NCI-H82 treated with DMSO at 0.1 percent for 48 hours (cell line): ENCODE data around the gene CIDEB.
"Not testable (repeated sequence)": the region's sequence is repeated elsewhere in the genome, so short reads cannot be mapped to it uniquely, and the experiment has no call there.

Experiments used
- DNase-seq: peaks from one replicate; lab custom pipeline; 2025; ENCODE audit not compliant: unreplicated experiment; lab: John Stamatoyannopoulos, UW

The CIDEB gene, protein sequence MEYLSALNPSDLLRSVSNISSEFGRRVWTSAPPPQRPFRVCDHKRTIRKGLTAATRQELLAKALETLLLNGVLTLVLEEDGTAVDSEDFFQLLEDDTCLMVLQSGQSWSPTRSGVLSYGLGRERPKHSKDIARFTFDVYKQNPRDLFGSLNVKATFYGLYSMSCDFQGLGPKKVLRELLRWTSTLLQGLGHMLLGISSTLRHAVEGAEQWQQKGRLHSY

DNA sequence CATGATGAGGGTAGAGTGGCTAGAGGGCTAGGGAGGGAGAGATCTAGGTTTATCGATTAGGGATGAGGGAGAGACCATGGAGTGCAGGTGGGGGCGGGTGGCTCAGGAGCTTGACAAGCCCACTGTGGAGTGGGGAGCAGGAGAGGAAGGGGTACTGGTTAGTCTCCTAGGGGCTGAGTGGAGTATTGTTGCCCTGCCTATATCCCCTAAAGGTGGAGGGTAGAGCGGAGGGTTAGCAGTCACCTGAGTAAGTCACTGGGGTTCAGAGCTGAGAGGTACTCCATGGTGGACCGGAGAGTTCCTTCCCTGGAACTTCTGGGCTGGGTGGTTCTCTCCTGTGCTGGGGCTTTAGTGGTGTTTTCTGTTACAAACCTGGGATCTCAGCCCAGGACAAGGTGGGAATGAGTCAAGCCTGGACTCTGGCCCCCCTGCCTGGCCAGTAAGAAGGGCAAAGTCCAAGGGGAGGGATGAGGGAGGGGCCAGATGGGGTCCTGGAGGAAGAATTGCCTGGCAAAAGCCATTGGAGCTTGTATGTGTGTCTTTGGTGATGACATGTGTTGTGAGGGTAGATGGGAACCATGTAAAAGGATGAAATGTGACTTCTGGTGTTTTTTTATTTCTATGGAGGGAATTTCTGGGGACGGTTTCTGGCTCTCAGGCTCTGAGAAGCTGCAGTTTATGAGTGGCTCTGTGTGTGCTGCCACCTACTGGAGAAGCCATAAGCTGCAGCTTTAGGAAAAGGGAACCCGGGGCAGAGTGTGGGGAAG lies at the start of gene CIDEB:
Gene CIDEB (minus strand): TSS at position 403 of the 767 bp plus-strand sequence. CDS start 119 bp downstream, at position 284.
- DNase-seq = no peak

DNA sequence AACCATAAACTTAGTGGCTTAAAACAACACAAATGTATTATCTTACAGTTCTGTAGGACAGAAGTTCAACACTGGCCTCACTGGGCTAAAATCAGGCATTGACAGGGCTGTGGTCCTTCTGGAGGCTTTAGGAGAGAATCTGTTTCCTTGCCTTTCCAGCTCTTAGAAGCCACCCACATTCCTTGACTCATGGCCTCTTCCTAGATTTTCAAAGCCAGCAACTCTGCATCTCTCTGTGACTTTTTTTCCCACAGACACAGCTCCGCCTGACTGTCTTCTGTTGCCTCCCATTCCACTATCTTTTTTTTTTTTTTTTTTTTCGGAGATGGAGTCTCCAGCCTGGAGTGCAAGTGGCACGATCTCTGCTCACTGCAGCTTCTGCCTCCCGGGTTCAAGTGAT lies 48.4 kb upstream of the CIDEB start:
- DNase-seq = no peak

DNA sequence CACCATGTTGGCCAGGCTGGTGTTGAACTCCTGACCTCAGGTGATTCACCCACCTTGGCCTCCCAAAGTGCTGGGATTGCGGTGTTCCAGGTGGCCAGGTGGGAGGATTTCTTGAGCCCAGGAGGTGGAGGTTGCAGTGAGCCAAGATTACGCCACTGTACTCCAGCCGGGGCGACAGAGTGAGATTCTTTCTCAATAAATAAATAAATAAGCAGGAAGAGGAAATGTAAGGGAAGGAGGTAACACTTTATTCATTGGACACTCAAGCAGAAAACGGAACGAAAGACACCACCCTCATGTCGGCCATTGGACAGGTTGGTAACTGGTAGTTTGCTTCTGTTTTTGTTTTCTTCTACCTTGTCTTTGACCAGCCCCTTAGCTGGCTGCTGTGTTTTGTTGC lies 47.2 kb upstream of the CIDEB start:
- no peak for DNase-seq

DNA sequence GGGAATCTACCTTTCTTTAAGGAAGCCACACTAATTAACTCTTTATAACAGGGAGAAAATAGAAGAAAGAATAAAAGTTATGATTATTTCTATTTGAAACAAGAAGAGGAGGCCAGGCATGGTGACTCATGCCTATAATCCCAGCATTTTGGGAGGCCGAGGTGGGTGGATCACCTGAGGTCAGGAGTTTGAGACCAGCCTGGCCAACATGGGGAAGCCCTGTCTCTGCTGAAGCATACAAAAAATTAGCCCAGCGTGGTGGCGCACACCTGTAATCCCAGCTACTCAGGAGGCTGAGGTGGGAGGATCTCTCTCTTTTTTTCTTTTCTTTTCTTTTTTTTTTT lies 46.7 kb upstream of the CIDEB start:
- not testable (repeated sequence) for DNase-seq

DNA sequence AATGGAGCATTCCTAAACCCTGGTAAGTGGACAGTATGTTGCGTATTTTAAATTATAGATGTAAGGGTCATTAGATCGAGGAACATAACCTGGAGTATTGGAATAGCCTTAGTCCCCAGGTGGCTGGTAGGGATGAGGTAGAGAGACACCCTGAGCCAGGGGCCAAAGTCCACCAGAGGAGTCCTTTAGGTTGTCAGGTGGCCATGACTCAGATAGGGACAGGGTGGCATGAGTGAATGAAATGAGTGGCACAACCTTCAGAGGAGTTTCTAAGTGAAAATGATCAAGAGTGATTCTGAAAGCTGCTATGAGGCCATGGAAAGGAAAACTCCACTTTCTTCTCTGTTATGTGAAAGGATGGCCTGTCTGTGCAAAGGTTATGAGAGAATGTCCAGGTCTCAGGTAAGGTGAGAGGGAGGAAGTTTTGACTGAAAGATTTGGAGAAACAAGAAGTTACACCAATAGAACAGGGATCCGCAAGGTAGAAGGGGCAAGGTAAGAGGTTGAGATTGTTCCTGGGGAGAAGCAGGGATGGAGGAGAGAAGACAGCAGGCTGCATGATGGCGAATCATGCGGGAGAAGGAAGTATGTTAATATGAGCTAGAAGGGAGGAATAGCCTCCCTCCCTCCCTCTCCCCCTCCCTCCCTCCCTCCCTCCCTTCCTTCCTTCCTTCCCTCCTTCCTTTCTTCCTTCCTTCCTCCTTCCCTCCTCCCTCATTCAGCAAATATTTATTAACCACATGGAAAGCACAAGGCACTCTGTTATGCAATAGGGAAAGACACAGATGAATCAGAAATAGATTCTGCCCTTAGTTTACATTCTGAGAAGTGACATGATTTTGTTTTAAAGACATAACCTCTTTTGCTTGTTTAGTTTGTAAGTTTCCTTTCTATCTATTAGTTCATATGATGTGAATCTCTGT lies 46.0 kb upstream of the CIDEB start:
- no peak for DNase-seq

DNA sequence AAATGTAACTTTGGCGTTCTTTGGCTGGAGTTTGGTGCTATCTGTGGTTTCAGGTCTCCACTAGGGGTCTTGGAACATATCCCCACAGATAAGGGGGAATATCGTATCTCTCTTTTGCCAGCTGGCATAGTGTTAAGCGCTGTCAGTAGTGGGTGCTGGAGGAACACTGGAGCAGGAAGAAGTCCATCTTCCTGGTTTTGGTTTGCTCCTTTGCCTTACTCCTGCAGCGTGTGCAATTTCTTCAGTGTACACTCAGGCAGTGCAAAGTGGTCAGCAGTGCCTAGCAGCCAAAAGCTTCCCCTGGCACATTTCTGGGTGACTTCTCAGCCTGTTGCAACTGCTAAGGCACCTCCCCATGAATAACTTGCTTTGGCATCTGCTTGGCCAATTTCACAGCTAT lies 43.7 kb upstream of the CIDEB start:
- DNase-seq = no peak

DNA sequence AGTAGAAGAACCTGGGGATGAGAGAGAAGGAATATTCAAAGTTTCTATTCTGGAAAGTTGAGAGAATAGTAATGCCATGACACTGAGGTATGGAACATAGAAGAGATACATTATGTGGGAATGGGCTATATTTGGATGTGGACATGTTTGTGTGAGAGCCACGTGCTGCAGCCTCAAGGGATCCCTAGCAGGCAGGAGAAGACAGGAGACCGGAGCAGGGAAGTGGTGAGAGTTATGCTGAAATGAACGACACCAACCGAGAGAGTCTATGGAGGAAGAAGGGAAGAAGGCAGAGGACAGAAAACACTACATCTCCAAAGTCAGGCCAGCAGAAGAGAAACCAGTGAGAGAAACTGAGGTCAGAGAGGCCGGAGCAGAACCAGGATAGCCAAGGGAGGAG lies 42.0 kb upstream of the CIDEB start:
- DNase-seq = no peak

DNA sequence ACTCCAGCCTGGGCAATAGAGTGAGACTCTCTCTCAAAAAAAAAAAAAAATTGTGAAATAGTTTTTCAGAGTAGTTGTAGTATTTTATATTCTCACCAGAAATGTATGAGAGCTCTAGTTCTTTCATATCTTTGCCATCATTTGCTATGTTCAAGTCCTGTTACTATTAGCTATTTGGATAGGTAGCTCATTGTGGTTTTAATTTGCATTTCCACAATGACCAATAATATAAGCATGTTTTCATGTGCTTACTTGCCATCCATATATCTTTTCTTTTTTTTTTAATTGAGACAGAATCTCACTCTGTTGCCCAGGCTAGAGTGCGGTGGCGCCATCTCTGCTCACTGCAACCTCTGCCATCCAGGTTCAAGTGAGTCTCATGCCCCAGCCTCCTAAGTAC lies 40.4 kb upstream of the CIDEB start:
- DNase-seq = no peak

DNA sequence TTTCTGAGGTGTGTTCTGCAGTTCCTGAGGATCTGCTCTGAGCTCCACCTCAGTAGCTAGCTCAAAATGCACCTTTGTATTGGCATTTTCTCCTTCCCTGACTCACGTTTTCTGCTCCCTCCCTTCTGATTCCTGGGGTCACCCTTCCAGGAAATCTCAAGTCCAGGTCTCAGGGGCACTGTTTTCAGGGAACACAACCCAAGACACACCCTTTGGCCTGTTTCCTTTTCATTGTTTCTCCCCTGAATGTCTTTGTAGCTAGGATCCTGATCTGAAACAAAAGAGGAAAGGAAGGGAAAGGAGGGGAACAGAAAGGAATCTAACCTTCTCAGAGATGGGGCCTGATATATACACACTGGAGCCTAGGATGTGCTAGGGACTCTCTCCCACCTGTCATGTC lies 39.4 kb upstream of the CIDEB start:
- DNase-seq = no peak

DNA sequence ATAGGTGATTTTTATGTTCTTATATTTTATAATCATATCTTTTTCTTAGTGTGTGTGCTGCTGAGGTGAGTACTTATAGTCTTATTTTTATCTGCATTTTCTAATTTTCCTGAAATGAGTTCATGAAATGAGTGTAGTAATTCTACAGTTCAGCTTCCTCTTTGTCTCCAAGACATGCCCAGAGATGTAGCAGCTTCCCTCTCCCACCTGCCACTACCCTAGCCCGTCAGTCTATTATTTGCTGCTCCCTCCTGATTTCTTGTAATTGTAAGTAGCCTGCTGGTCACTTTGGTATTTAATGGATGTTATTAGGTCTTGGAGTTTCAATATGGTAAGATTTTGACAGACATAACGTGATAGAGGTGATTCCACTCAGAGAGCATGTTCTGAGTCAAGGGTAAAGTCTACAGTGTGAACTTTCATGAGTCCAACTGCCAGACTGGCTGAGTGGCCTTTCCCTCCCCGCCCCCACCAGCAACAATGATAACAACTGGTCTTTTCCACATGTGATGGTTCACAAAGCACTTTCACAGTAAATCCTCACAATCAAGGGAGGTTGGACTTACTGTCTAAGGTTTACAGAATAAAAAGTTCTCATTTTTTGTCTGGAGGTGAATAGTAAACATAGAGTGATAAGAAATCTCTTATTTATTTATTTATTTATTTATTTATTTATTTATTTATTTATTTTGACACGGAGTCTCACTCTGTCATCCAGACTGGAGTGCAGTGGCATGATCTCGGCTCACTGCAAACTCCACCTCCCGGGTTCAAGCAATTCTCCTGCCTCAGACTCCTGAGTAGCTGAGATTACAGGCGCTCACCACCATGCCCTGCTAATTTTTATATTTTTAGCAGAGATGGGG lies 36.3 kb upstream of the CIDEB start:
- no peak for DNase-seq

DNA sequence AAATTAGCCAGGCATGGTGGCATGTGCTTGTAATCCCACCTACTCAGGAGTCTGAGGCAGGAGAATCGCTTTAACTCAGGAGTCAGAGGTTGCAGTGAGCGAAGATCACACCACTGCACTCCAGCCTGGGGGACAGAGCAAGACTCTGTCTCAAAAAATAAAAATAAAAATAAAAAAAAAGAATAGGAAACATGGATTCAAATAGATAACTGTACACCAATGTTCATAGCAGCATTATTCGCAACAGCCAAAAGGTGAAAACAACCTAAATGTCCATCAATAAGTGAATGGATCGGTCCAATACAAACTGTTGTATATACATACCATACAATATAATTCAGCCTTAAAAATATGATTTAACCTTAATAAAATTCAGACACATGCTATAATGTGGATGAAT lies 35.1 kb upstream of the CIDEB start:
- DNase-seq = no peak

DNA sequence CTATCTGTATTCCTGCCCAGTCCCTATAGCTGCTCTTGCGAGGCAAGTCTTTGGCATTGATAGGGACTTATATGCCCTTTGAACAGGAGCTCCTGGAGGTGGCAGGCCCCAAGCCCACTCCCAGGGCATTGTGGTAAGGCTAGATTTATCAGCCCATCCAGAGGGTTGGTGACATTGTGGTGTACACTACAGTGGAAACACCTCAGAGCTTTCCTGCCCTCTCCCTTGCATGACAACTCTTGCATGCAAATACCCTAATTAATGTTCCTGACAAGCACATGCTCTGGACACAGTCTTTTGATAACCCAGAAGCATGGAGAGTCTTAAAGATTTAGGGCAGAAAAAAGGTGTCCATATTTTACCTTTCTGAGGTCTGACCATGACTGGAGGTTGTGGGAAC lies 32.8 kb upstream of the CIDEB start:
- DNase-seq = no peak

DNA sequence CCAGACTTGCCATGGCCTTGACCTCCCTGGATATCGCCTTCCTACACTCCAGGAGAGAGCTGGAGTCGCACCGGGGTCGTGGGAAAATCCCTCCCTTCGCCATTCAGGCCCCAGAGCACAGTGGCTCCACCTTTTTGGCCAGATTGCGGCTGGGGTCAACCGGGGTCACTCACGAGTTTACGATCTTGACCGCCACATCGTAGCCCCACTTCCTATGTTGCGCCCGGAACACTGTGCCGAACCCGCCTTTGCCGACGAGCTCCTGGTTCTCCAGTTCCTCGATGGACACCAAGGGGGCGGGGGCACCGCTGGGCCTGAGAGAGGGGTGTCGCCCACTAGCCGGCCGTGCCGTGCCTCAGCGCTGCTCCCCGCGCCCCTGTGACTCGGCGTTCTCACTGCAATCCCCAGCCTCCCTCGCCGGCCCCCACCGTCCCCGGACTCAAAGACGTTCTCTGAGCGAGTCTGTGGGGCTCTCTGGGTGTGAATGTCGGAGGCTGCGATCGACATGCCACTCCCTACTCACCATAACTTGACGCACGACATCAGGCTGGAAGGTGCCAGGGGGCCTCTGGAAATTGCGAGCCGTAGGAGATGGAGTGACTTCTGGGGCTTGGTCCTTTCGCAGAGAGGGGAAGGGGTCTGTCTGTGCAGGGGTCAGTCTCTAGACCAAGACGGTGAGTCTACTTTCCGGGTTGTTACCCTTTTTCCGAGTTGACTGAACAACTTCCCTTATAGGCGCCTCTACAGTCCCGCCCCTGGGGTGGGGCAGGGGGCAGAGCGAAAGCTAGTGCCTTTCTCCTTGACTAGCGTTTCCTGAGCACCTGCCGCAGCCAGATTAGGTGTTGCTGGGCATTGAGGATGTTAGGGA lies 31.7 kb upstream of the CIDEB start, which contains the start of gene RIPK3:
Gene RIPK3 (minus strand): TSS at position 708 of the 868 bp plus-strand sequence. CDS start 165 bp downstream, at position 543.
- no peak for DNase-seq

DNA sequence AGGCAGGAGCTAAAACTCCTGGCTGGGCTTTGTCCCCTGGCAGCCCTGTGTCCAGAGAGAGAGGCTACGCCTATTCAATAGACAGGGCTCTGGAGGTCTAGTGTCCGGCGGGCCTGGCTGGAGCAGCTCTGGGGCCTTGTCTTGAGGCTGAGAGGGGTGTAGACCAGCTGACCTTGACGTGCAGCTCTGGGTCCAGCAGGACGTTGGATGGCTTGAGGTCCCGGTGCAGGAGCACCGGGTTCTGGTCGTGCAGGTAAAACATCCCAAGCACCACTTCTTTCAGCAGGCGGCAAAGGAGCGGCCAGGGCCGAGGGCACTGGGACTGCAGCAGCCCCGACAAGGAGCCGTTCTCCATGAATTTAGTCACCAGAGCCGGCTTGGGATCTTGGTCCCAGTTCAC lies 31.1 kb upstream of the CIDEB start:
- DNase-seq = no peak

DNA sequence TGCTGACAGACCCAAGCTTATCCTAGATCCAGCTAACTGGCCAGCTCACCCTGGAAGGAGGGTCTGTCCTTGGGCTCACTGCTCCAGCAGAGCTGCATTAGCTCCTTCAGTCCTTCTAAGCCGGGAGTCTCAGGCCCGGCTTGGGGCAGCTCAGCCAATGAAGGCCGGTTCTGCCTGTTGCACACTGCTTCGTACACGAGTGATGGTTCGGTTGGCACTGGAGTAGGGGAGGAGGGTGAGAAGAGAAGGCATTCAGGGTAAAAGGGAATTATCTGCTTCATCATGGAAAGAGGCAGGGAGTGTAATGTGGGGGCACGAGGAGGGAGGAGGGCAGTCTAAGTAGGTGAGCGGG lies 30.0 kb upstream of the CIDEB start:
- no peak for DNase-seq

DNA sequence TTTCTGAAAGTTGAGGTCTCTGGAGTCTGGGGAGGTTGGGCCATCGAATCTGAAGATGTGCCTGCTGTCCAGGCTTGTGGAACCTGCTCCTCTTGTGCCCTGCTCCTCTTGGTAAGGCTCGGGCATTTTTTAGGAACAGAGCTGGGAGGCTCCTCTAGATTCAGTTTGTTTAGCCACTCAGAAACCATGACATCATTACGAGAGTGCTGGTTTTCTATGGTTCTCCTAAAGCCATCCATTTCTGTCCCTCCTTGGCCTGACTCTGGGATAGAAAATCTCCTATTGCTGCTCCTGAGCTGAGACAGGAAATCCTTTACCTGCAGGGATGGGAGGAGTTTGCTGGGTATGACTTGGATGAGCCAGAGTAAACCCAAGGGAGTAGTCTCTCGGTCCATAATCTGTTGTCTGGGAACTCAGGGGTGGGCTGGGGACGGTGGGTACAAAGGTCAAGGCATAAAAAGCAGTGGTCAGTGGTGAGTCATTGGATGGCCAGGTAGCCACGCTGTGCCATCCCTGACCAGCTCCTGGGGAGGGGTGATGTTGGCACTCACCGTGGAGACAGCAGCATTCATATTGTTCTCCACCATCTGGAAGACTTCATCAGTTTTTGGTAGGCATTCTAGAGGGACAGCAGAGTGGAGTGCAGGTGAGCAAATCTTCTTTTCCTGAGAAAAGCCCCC lies 29.5 kb upstream of the CIDEB start:
- no peak for DNase-seq

DNA sequence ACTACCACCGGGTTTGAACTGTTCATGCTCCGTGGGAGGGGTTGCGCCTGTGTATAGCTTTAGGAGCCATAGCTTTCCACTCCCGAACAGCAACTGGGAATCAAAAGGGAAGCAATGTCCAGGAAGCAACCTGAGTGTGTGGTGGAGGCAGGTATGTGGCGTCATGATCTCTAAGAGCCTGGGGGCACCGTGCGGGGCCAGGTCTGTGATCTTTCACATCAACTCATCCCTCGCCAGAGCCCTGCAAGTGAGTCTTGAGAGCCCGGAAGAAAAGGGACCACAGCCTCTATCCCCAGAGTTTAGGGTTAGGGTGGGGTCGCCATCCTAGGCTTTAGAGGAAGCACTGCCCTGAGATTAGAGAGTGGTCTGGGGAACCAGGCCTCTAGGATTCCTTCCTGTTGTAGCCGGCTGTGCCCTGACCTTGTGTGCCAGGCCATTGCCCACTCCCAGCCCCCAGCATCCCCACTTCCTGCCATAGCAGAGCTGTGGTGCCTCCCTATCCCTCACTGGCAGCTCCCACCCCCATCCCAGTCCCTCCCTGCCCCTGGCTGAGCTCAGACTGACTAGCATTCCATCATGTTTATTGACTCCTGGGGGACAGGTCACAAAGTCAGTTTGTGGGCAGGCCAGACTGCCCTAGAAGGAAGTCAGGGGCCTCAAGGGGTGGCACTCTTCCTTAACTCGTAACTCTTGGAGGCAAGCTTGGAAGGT lies 27.8 kb upstream of the CIDEB start:
- no peak for DNase-seq

DNA sequence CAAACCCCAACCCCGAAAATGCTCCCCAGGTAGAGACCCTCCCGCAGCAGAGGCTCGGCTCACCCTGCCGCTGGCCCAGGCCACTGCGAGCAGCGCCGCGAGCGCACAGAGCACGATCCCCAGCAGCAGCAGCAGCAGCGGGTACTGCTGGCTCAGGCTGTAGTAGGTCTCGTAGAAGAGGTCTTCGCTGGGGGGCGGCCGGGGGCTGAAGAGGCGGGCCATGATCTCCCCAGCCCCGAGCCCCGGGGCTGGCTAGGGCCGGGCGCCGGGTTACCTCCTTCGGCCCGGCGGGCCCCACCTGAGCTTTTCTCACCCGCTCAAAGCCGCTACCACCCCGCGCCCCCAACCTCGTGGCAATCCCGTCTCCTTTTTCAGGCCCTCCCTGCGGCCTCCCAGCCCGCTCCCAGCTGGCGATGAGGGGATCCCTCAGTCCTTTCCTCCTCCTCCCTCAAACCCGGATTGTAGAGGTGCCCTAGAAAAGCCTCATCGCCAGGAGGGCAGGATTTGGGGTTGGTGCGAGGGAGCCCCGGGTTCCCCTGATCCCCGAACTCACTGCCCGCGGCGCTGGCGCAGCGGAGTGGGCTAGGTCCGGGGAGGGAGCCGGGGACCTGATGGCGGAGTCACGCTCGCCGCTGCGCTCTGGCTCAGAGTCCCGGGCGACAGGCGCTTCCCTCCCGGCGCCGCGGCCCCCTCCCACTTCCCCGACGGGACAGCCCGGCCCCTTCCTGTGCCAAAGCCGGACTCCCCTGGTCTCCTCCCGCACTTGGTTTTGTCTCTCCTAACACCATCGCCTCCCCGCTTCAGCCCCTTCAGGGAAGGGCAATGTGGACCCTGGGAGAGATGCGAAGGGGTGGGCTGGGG lies 26.9 kb upstream of the CIDEB start, which contains the start of gene ADCY4:
Gene ADCY4 (minus strand): TSS at position 641 of the 861 bp plus-strand sequence. CDS start 419 bp downstream, at position 222.
- DNase-seq = no peak
